ENCODE measurements around the gene ARHGAP4. TPM values are rescaled to one million over a fixed set of nuclear protein-coding genes. Genes with fewer than 3 reads are reported as not detected.

ARHGAP4 gene
- polyA plus RNA-seq, 1 experiment = 0.12 TPM

DNA sequence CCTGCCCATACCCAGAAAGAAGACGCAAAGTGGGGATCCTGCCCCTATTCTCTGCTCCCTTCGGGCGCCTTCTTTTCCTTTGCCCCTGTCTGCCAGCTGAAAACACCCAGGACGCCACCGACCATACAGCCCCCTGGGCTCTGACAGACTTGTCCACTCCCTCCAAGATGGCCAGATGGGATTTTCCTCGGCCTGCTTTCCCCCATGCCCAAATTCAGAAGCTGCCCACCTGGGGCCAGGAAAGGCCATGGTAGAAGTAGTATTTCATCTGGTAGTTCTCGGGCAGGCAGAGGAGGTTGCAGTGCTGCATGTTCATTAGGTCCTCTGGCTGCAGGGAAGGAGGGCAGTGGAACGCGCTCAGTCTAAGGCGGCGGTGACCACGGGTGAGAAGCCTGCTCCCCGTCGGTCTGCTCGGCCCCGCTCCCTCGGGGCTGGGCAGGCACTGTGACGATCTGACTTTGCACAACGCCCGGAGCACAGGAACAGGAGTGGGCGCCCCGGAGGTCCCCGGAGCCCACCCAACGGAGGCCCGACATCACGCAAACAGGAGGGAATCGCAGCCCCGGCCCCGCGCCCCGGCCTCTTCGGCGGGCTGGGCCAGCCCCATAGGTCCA lies 8.2 kb upstream of the ARHGAP4 start:
- H3K27ac ChIP-seq (ENCODE audit: low read depth, low read length) = no peak overlapping the region
- H3K4me3 ChIP-seq (ENCODE audit: low read depth, low read length) = peak overlapping the region; percentile 74
- ChIA-PET CTCF (interaction anchor here (1.6 to 4.0 kb wide), 3 partner anchors 11 to 170 kb away, joined by 3 to 29 read pairs (median 6); partner anchors contain the start of gene PLXNB3), POLR2A (interaction anchor here (1.2 kb wide), 1 partner anchor 140 kb away, joined by 6 read pairs; the partner anchor contains the start of genes IDH3G and SSR4)
- no peaks in the 10 kb centered on the region for H3K9me3 ChIP-seq (ENCODE audit: control insufficient read depth, insufficient read depth, low read length)
- TF ChIP-seq, protein P1, sequence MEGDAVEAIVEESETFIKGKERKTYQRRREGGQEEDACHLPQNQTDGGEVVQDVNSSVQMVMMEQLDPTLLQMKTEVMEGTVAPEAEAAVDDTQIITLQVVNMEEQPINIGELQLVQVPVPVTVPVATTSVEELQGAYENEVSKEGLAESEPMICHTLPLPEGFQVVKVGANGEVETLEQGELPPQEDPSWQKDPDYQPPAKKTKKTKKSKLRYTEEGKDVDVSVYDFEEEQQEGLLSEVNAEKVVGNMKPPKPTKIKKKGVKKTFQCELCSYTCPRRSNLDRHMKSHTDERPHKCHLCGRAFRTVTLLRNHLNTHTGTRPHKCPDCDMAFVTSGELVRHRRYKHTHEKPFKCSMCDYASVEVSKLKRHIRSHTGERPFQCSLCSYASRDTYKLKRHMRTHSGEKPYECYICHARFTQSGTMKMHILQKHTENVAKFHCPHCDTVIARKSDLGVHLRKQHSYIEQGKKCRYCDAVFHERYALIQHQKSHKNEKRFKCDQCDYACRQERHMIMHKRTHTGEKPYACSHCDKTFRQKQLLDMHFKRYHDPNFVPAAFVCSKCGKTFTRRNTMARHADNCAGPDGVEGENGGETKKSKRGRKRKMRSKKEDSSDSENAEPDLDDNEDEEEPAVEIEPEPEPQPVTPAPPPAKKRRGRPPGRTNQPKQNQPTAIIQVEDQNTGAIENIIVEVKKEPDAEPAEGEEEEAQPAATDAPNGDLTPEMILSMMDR (IDR thresholded peaks at IDR 0.05; ENCODE audit: low read depth, low read length) = no peak
- no peak for DNase-seq (ENCODE audit: low read depth, low spot score)
- H3K27me3 ChIP-seq (ENCODE audit: control insufficient read depth, insufficient read depth, low read length) = no peaks in the 10 kb centered on the region

DNA sequence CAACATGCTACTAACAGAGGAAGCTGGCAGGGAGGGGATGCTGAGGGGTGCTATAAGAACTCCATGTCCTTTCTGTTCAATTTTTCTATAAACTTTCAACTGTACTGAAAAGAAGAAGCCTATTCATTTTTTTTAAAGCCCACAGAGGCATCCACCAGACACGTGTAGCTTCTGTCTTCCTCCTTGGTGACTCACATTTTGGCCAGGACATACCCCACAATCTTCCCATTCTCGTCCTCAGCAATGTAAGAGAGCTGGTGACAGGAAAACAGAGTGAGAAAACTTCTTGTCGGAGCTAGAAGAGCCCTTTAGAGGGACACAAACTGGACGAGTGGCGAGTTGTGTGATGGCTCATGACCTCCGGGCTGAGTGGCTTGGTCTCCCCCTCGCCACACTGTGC lies 7.7 kb upstream of the ARHGAP4 start:
- no peak for DNase-seq (ENCODE audit: low read depth, low spot score)
- no peaks in the 10 kb centered on the region for H3K9me3 ChIP-seq (ENCODE audit: control insufficient read depth, insufficient read depth, low read length)
- no peak overlapping the region for H3K27ac ChIP-seq (ENCODE audit: low read depth, low read length)
- POLR2A ChIA-PET = no interaction called here
- H3K4me3 ChIP-seq (ENCODE audit: low read depth, low read length) = peak overlapping the region; percentile 74
- CTCF ChIA-PET = interaction anchor here (1.6 to 4.0 kb wide), 3 partner anchors 11 to 169 kb away, joined by 3 to 29 read pairs (median 6); partner anchors contain the start of gene PLXNB3
- TF ChIP-seq, protein P1 (IDR thresholded peaks at IDR 0.05; ENCODE audit: low read depth, low read length) = no peak
- H3K27me3 ChIP-seq (ENCODE audit: control insufficient read depth, insufficient read depth, low read length) = no peaks in the 10 kb centered on the region

DNA sequence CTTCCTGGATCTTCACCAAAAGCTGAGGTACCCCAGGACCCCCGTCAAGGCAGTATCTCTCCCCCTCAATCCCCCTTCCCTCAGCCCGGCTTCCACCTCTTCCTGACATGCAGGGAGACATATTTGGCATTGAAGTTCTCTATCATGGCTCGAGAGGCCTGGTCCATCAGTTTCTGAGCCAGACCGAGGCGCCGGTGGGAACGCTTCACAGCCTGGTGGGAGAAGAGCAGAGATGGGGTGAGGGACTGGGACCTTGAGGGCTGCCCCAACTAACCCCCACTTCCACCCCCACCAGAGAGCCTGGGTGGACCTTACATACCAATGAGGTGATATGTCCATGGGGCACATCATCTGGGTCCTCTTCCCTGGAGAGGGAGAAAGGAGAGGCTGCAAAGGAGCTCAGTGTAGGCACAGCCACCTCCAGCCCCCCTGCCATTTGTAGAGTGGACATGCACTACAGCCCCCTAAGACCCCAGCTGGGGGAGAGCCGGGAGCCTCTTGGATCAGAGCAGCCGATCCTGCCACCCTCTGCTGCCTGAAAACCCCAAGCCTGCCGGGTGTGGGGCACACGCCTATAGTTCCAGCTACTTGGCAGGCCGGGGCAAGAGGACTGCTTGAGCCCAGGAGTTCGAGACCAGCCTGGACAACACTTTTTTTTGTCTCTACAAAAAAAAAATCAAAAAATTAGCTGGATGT lies 6.3 kb upstream of the ARHGAP4 start:
- ChIA-PET CTCF (interaction anchor here (1.6 to 2.9 kb wide), 3 partner anchors 9 to 168 kb away, joined by 3 to 9 read pairs (median 6); partner anchors contain the start of gene PLXNB3), POLR2A (no interaction called here)

DNA sequence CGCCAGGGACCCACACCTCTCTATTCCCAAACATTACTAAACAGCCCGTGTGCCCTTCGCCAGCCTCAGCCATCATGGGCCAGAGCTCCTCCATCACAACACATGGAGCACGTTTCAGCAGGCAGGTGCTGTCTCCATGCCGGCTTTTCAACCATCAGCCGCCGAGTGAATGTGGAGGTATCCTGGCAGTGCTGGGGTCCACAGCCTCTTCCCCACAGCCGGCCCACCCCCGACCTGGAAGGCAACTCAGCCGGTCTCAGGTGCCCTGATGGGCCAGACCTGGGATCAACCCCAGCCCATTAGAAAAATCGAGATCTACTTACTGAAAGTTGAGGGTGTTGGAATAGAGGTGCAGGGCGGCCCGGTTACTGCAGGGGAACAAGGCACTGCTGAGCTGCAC lies 5.7 kb upstream of the ARHGAP4 start:
- TF ChIP-seq, protein P1 (IDR thresholded peaks at IDR 0.05; ENCODE audit: low read depth, low read length) = no peak
- Histone ChIP-seq H3K4me3 (ENCODE audit: low read depth, low read length) (no peak overlapping the region), H3K27me3 (ENCODE audit: control insufficient read depth, insufficient read depth, low read length) (no peaks in the 10 kb centered on the region), H3K9me3 (ENCODE audit: control insufficient read depth, insufficient read depth, low read length) (no peaks in the 10 kb centered on the region), H3K27ac (ENCODE audit: low read depth, low read length) (no peak overlapping the region)
- ChIA-PET CTCF (interaction anchor here (0.7 to 2.9 kb wide), 2 partner anchors 15 to 17 kb away, joined by 3 to 9 read pairs; no protein-coding TSS in a partner anchor), POLR2A (no interaction called here)
- no peak for DNase-seq (ENCODE audit: low read depth, low spot score)

More for the DNA sequence above, 6.3 kb upstream of the ARHGAP4 start:
- H3K27ac ChIP-seq (ENCODE audit: low read depth, low read length) = no peak overlapping the region
- H3K4me3 ChIP-seq (ENCODE audit: low read depth, low read length) = no peak overlapping the region
- TF ChIP-seq, protein P1 (IDR thresholded peaks at IDR 0.05; ENCODE audit: low read depth, low read length) = no peak
- H3K9me3 ChIP-seq (ENCODE audit: control insufficient read depth, insufficient read depth, low read length) = no peaks in the 10 kb centered on the region
- H3K27me3 ChIP-seq (ENCODE audit: control insufficient read depth, insufficient read depth, low read length) = no peaks in the 10 kb centered on the region
- DNase-seq (ENCODE audit: low read depth, low spot score) = no peak

DNA sequence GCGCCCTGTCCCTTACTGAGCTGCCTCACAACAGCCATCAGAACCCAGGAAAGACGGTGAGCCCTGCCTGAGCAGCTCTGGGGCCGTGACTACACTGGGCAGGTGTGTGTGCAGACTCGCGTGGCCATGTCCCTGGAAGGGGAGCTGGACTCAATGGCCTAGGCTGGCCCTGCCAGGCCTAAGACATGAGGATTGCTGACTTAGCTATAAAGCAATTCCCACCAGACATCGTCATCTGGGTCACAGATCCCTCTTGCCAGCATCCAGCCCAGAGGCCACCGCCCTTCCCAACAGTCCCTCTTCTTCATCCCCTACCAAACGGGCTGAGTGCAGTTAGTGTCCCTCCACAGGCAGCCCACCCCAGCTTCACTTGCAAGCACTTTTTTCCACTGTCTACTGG lies 5.1 kb upstream of the ARHGAP4 start:
- H3K4me3 ChIP-seq (ENCODE audit: low read depth, low read length) = no peak overlapping the region
- POLR2A ChIA-PET = no interaction called here
- TF ChIP-seq, protein P1 (IDR thresholded peaks at IDR 0.05; ENCODE audit: low read depth, low read length) = no peak
- CTCF ChIA-PET = interaction anchor here (0.7 to 2.9 kb wide), 2 partner anchors 16 to 18 kb away, joined by 3 to 9 read pairs; no protein-coding TSS in a partner anchor
- no peak for DNase-seq (ENCODE audit: low read depth, low spot score)
- H3K27me3 ChIP-seq (ENCODE audit: control insufficient read depth, insufficient read depth, low read length) = no peaks in the 10 kb centered on the region
- no peak overlapping the region for H3K27ac ChIP-seq (ENCODE audit: low read depth, low read length)
- no peaks in the 10 kb centered on the region for H3K9me3 ChIP-seq (ENCODE audit: control insufficient read depth, insufficient read depth, low read length)

Measured in AG04450 (cell line).